ENCODE results near the gene PIGW. TPM values are rescaled to one million over a fixed set of nuclear protein-coding genes. Genes with fewer than 3 reads are reported as not detected.

The PIGW gene
- polyA plus RNA-seq, 1 donor from 2014 or later, result 5.4 TPM

- H3K27ac ChIP-seq (ENCODE audit: low read length), result no peak overlapping the region
These were observed 24.2 kb upstream of the PIGW start for GRCh38 chr17:36510636-36511035.

GRCh38 chr17:36511216-36511615 lies 23.6 kb upstream of the PIGW start:
- H2AFZ ChIP-seq (ENCODE audit: low read depth, low read length), result no peak overlapping the region
- TF ChIP-seq MXI1 (conservative IDR thresholded peaks at IDR 0.05; ENCODE audit: poor library complexity, severe bottlenecking), result no peak
- no peak for TF ChIP-seq EP300 (conservative IDR thresholded peaks at IDR 0.05; ENCODE audit: poor library complexity, severe bottlenecking)
- TF ChIP-seq RAD21 (conservative IDR thresholded peaks at IDR 0.05), result no peak
- TF ChIP-seq REST (IDR thresholded peaks at IDR 0.05; ENCODE audit: borderline replicate concordance), result no peak
- no peak for TF ChIP-seq POLR2AphosphoS5 (IDR thresholded peaks at IDR 0.05)
- TF ChIP-seq CTCF (IDR thresholded peaks at IDR 0.05; ENCODE audit: poor library complexity, severe bottlenecking), result no peak
- TF ChIP-seq TAF1 (IDR thresholded peaks at IDR 0.05; ENCODE audit: low read depth), result no peak

More at GRCh38 chr17:36510636-36511035, 24.2 kb upstream of the PIGW start:
- Histone ChIP-seq H3K9me2 (ENCODE audit: insufficient read depth, low read length) (no peaks in the 10 kb centered on the region), H4K20me1 (ENCODE audit: insufficient read depth) (no peaks in the 10 kb centered on the region), H2AFZ (ENCODE audit: low read depth, low read length) (no peak overlapping the region), H3K36me3 (ENCODE audit: insufficient read depth, low read length) (no peaks in the 10 kb centered on the region), H3K9me3 (ENCODE audit: low read length) (no peaks in the 10 kb centered on the region), H3K9ac (ENCODE audit: low read length) (no peak overlapping the region), H3K4me2 (ENCODE audit: low read length) (no peak overlapping the region), H3K79me2 (replicated peaks; ENCODE audit: insufficient read depth, low read length) (no peaks in the 10 kb centered on the region), H3F3A (ENCODE audit: insufficient read depth, low read length, poor library complexity, severe bottlenecking) (no peaks in the 10 kb centered on the region), H3K27me3 (ENCODE audit: insufficient read depth, low read depth, low read length) (no peaks in the 10 kb centered on the region), H3K4me3 (ENCODE audit: low read length) (no peak overlapping the region)
- TF ChIP-seq REST (IDR thresholded peaks at IDR 0.05; ENCODE audit: borderline replicate concordance), result no peak
- TF ChIP-seq RAD21 (conservative IDR thresholded peaks at IDR 0.05), result no peak
- TF ChIP-seq CTCF (IDR thresholded peaks at IDR 0.05; ENCODE audit: poor library complexity, severe bottlenecking), result no peak
- TF ChIP-seq EP300 (conservative IDR thresholded peaks at IDR 0.05; ENCODE audit: poor library complexity, severe bottlenecking), result no peak
- TF ChIP-seq SMC3 (conservative IDR thresholded peaks at IDR 0.05; ENCODE audit: poor library complexity), result no peak
- no peak for TF ChIP-seq TAF1 (IDR thresholded peaks at IDR 0.05; ENCODE audit: low read depth)
- TF ChIP-seq MXI1 (conservative IDR thresholded peaks at IDR 0.05; ENCODE audit: poor library complexity, severe bottlenecking), result no peak
- TF ChIP-seq EZH2 (IDR thresholded peaks at IDR 0.05; ENCODE audit: borderline replicate concordance, insufficient read depth, low read length, poor library complexity, severe bottlenecking), result no peak
- TF ChIP-seq POLR2AphosphoS5 (IDR thresholded peaks at IDR 0.05), result no peak

More at GRCh38 chr17:36511216-36511615, 23.6 kb upstream of the PIGW start:
- no peak overlapping the region for H3K4me2 ChIP-seq (ENCODE audit: low read length)
- H3K9me3 ChIP-seq (ENCODE audit: low read length), result no peaks in the 10 kb centered on the region
- H3K9ac ChIP-seq (ENCODE audit: low read length), result no peak overlapping the region
- no peaks in the 10 kb centered on the region for H3K36me3 ChIP-seq (ENCODE audit: insufficient read depth, low read length)
- no peak overlapping the region for H3K27ac ChIP-seq (ENCODE audit: low read length)
- H3F3A ChIP-seq (ENCODE audit: insufficient read depth, low read length, poor library complexity, severe bottlenecking), result no peaks in the 10 kb centered on the region
- no peak overlapping the region for H3K4me3 ChIP-seq (ENCODE audit: low read length)
- no peaks in the 10 kb centered on the region for H3K79me2 ChIP-seq (replicated peaks; ENCODE audit: insufficient read depth, low read length)
- H3K27me3 ChIP-seq (ENCODE audit: insufficient read depth, low read depth, low read length), result no peaks in the 10 kb centered on the region
- H4K20me1 ChIP-seq (ENCODE audit: insufficient read depth), result no peaks in the 10 kb centered on the region
- H3K9me2 ChIP-seq (ENCODE audit: insufficient read depth, low read length), result no peaks in the 10 kb centered on the region
